ENCODE measurements around the gene APOBEC3A. TPM values are rescaled to one million over a fixed set of nuclear protein-coding genes. Genes with fewer than 3 reads are reported as not detected.

The APOBEC3A gene
- total RNA-seq, 1 donor from 2014 or later: not detected

DNA sequence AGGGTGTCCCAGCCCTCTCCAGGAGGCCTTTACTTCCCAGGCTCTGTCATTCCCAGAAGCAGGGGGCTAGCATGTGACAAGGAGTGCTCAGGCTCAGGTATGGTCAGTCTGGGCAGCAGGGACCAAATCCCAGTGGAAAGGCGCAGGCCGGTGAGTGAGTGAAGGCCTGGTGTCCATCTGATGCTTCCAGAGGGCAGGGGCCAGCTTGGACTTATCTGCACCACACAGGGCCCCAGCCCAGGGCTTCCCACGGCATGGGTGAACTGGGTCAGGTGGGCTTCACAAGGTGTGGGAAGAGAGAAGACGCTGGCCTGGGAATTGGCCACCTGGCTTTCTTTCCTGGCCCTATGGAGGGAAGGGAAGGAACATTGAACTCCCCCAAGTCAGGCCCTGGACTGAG is 20.4 kb upstream of the APOBEC3A start:
- no peak overlapping the region for H3K27ac Mint-ChIP-seq (ENCODE audit: unreplicated experiment)
- TF ChIP-seq CTCF (IDR thresholded peaks at IDR 0.05; ENCODE audit: partially characterized antibody, unreplicated experiment): no peak

GRCh38 chr22:38937541-38937940 is 19.9 kb upstream of the APOBEC3A start:
- H3K4me1 Mint-ChIP-seq (ENCODE audit: low read depth, unreplicated experiment): no peaks in the 10 kb centered on the region
- no peak for TF ChIP-seq CTCF (IDR thresholded peaks at IDR 0.05; ENCODE audit: partially characterized antibody, unreplicated experiment)
- no peak overlapping the region for H3K4me3 Mint-ChIP-seq (ENCODE audit: unreplicated experiment)

More for the DNA sequence above, 20.4 kb upstream of the APOBEC3A start:
- H3K4me3 Mint-ChIP-seq (ENCODE audit: unreplicated experiment): no peak overlapping the region
- H3K27me3 Mint-ChIP-seq (ENCODE audit: unreplicated experiment): peaks cover 7% of the 10 kb centered on the region
- peaks cover 1% of the 10 kb centered on the region for H3K9me3 Mint-ChIP-seq (ENCODE audit: unreplicated experiment)
- no peaks in the 10 kb centered on the region for H3K36me3 Mint-ChIP-seq (ENCODE audit: unreplicated experiment)
- no peaks in the 10 kb centered on the region for H3K4me1 Mint-ChIP-seq (ENCODE audit: low read depth, unreplicated experiment)
- no peak for DNase-seq

GRCh38 chr22:38938221-38938620 is 19.2 kb upstream of the APOBEC3A start:
- H3K4me3 Mint-ChIP-seq (ENCODE audit: unreplicated experiment): no peak overlapping the region
- no peak for TF ChIP-seq CTCF (IDR thresholded peaks at IDR 0.05; ENCODE audit: partially characterized antibody, unreplicated experiment)
- H3K27me3 Mint-ChIP-seq (ENCODE audit: unreplicated experiment): peaks cover 7% of the 10 kb centered on the region
- H3K27ac Mint-ChIP-seq (ENCODE audit: unreplicated experiment): no peak overlapping the region
- H3K4me1 Mint-ChIP-seq (ENCODE audit: low read depth, unreplicated experiment): no peaks in the 10 kb centered on the region
- peaks cover 1% of the 10 kb centered on the region for H3K9me3 Mint-ChIP-seq (ENCODE audit: unreplicated experiment)
- no peak for DNase-seq
- no peaks in the 10 kb centered on the region for H3K36me3 Mint-ChIP-seq (ENCODE audit: unreplicated experiment)

More at GRCh38 chr22:38937541-38937940, 19.9 kb upstream of the APOBEC3A start:
- peaks cover 1% of the 10 kb centered on the region for H3K9me3 Mint-ChIP-seq (ENCODE audit: unreplicated experiment)
- H3K27ac Mint-ChIP-seq (ENCODE audit: unreplicated experiment): no peak overlapping the region
- DNase-seq: no peak
- no peaks in the 10 kb centered on the region for H3K36me3 Mint-ChIP-seq (ENCODE audit: unreplicated experiment)
- H3K27me3 Mint-ChIP-seq (ENCODE audit: unreplicated experiment): peaks cover 7% of the 10 kb centered on the region

GRCh38 chr22:38938925-38939324 is 18.5 kb upstream of the APOBEC3A start:
- no peak for DNase-seq

More at GRCh38 chr22:38938925-38939324, 18.5 kb upstream of the APOBEC3A start:
- Mint-ChIP-seq H3K9me3 (ENCODE audit: unreplicated experiment) (peaks cover 1% of the 10 kb centered on the region), H3K27me3 (ENCODE audit: unreplicated experiment) (peaks cover 7% of the 10 kb centered on the region), H3K4me3 (ENCODE audit: unreplicated experiment) (no peak overlapping the region), H3K4me1 (ENCODE audit: low read depth, unreplicated experiment) (no peaks in the 10 kb centered on the region), H3K27ac (ENCODE audit: unreplicated experiment) (no peak overlapping the region), H3K36me3 (ENCODE audit: unreplicated experiment) (no peaks in the 10 kb centered on the region)
- TF ChIP-seq CTCF (IDR thresholded peaks at IDR 0.05; ENCODE audit: partially characterized antibody, unreplicated experiment): no peak
